Ovary (tissue), 3 donors: ENCODE results near the gene TRMT44.

ENCODE experiments used
- EP300 ChIP-seq: sonication (generic); formaldehyde crosslinking; IDR thresholded peaks from one replicate; pipeline ENCODE4 v1.6.1; 2017; ENCODE audit warnings: antibody characterized with exemption
- TF ChIP-seq, protein P1 (sequence below), 3 donors: fragments of 450-650 bp in 2 of 3; fragments of 200-600 bp in 1 of 3; IDR thresholded peaks; one replicate each; pipeline versions ENCODE4 v1.5.1 to v1.8.0; 2016 to 2022; ENCODE audit warnings: antibody characterized with exemption in 3 of 3, mild to moderate bottlenecking in 1 of 3
- donor health status: DM: no; HTN: no; CAD: no.

DNA sequence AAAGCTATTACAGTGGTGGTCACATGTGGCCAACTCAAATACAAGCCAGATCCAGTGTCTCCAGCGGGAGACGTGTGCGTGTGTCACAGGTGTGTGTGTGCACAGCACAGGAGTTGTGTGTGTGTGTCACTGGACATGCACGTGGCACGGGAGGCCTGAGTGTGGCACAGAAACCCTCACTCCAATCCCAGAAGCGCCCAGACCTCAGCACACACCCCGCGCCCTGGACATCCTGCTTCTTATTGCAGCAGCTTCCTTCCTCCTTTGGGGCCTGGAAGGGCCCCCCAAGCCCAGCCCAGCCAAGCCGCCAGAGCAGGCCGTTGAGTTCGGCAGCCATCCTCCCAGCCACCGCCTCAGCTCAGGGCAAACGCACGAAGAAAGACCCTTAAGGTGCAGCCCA is 37.9 kb upstream of the TRMT44 start:
- TF ChIP-seq, protein P1, sequence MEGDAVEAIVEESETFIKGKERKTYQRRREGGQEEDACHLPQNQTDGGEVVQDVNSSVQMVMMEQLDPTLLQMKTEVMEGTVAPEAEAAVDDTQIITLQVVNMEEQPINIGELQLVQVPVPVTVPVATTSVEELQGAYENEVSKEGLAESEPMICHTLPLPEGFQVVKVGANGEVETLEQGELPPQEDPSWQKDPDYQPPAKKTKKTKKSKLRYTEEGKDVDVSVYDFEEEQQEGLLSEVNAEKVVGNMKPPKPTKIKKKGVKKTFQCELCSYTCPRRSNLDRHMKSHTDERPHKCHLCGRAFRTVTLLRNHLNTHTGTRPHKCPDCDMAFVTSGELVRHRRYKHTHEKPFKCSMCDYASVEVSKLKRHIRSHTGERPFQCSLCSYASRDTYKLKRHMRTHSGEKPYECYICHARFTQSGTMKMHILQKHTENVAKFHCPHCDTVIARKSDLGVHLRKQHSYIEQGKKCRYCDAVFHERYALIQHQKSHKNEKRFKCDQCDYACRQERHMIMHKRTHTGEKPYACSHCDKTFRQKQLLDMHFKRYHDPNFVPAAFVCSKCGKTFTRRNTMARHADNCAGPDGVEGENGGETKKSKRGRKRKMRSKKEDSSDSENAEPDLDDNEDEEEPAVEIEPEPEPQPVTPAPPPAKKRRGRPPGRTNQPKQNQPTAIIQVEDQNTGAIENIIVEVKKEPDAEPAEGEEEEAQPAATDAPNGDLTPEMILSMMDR (IDR thresholded peaks at IDR 0.05) = no peak
- TF ChIP-seq EP300 = no peak
